Fibroblast of the aortic adventitia (primary cell): ENCODE data around the gene ZNF469. TPM values are rescaled to one million over a fixed set of nuclear protein-coding genes. Genes with fewer than 3 reads are reported as not detected.

Experiments used
- DNase-seq: peaks from one replicate; pipeline ENCODE4 v3.0.0-alpha.2; 2010; ENCODE audit warnings: low read depth
- H3K4me3 ChIP-seq: 2 replicates; pipeline ENCODE4 v1.5.1; 2011; ENCODE audit warnings: low read depth, mild to moderate bottlenecking, control low read depth, low read length, moderate library complexity
- CTCF ChIP-seq: IDR thresholded peaks from 2 replicates; pipeline ENCODE4 v1.5.1; 2011; ENCODE audit warnings: mild to moderate bottlenecking, low read length, control low read depth, inconsistent platforms; ENCODE audit not compliant: insufficient read depth
- total RNA-seq: library from RNA; depleted of rRNA; stranded (reverse); fragments of >200 nt; gene quantifications from 2 replicates; pipeline ENCODE4 v1.2.3, GENCODE V29; 2012; ENCODE audit warnings: low replicate concordance

The ZNF469 gene
- total RNA-seq, 1 donor: 7.0 TPM

- TF ChIP-seq CTCF: no peak
- DNase-seq: no peak
- no peak overlapping the region for H3K4me3 ChIP-seq
Measured at GRCh38 chr16:88378836-88379693, 3.7 kb upstream of the ZNF469 start.

GRCh38 chr16:88379694-88380040, 3.1 kb upstream of the ZNF469 start:
- no peak for TF ChIP-seq CTCF
- DNase-seq: no peak
- no peak overlapping the region for H3K4me3 ChIP-seq

GRCh38 chr16:88380099-88380498, 2.7 kb upstream of the ZNF469 start:
- no peak for TF ChIP-seq CTCF
- DNase-seq: no peak
- no peak overlapping the region for H3K4me3 ChIP-seq

GRCh38 chr16:88380619-88381018, 2.1 kb upstream of the ZNF469 start:
- no peak overlapping the region for H3K4me3 ChIP-seq
- DNase-seq: no peak
- TF ChIP-seq CTCF: no peak

- no peak for TF ChIP-seq CTCF
- H3K4me3 ChIP-seq: no peak overlapping the region
- no peak for DNase-seq
Measured at GRCh38 chr16:88381820-88382451, 823 bp upstream of the ZNF469 start.

GRCh38 chr16:88383401-88384221, 852 bp downstream of the ZNF469 start:
- peak overlapping the region; percentile 77 for H3K4me3 ChIP-seq
- DNase-seq: peak; percentile 59
- TF ChIP-seq CTCF: peak; percentile 74
